ENCODE results near the gene ADAD1.

- TF ChIP-seq CTCF (IDR thresholded peaks at IDR 0.05) (no peak), POLR2A (IDR thresholded peaks at IDR 0.05) (no peak), POLR2AphosphoS5 (IDR thresholded peaks at IDR 0.05) (no peak)
Measured at GRCh38 chr4:122453384-122453995, 74.7 kb downstream of the ADAD1 start.
